Liver (tissue), 9 donors: ENCODE measurements around the gene MDM2. TPM values are rescaled to one million over a fixed set of nuclear protein-coding genes. Genes with fewer than 3 reads are reported as not detected.

Experiments used
- DNase-seq: peaks from one replicate; pipeline ENCODE4 v3.0.0-alpha.2; 2017; ENCODE audit warnings: low spot score
- H3K27ac ChIP-seq, 2 donors: one replicate each; pipeline ENCODE4 v1.7.0; 2013; ENCODE audit warnings: inconsistent platforms in 2 of 2, low read length in 2 of 2, control low read depth in 1 of 2, low read depth in 1 of 2, mild to moderate bottlenecking in 1 of 2
- H3K27me3 ChIP-seq, 4 donors: one replicate each; pipeline versions ENCODE4 v1.6.1 to v1.7.0; 2013; ENCODE audit warnings: low read length in 3 of 4, inconsistent platforms in 1 of 4, mild to moderate bottlenecking in 1 of 4, moderate library complexity in 1 of 4; ENCODE audit not compliant: control insufficient read depth in 4 of 4, insufficient read depth in 4 of 4
- H3K36me3 ChIP-seq, 4 donors: one replicate each; pipeline versions ENCODE4 v1.6.1 to v1.7.0; 2013; ENCODE audit warnings: low read length in 3 of 4, mild to moderate bottlenecking in 3 of 4, low read depth in 1 of 4, moderate library complexity in 1 of 4; ENCODE audit not compliant: control insufficient read depth in 4 of 4, insufficient read depth in 3 of 4
- H3K4me1 ChIP-seq, 4 donors: one replicate each; pipeline versions ENCODE4 v1.6.1 to v1.7.0; 2013; ENCODE audit warnings: low read length in 3 of 4, mild to moderate bottlenecking in 3 of 4, moderate library complexity in 1 of 4; ENCODE audit not compliant: control insufficient read depth in 4 of 4, insufficient read depth in 4 of 4
- H3K4me3 ChIP-seq, 3 donors: one replicate each; pipeline versions ENCODE4 v1.6.1 to v1.7.0; 2013; ENCODE audit warnings: low read length in 3 of 3, control low read depth in 1 of 3, low read depth in 1 of 3, mild to moderate bottlenecking in 1 of 3
- H3K9ac ChIP-seq, 2 donors: one replicate each; pipeline ENCODE4 v1.7.0; 2013; ENCODE audit warnings: low read length in 2 of 2, mild to moderate bottlenecking in 2 of 2, moderate library complexity in 2 of 2, control low read depth in 1 of 2, low read depth in 1 of 2
- H3K9me3 ChIP-seq, 4 donors: one replicate each; pipeline versions ENCODE4 v1.6.1 to v1.7.0; 2013; ENCODE audit warnings: low read length in 3 of 4; ENCODE audit not compliant: control insufficient read depth in 4 of 4
- ATF3 ChIP-seq: IDR thresholded peaks from 2 replicates; pipeline ENCODE4 v1.6.1; 2016; ENCODE audit warnings: antibody characterized with exemption
- CTCF ChIP-seq: fragments of 150-350 bp; IDR thresholded peaks from 2 replicates; pipeline ENCODE4 v1.5.1; 2017; ENCODE audit warnings: improper control_type of control experiment, low read depth, low read length; ENCODE audit not compliant: missing input control
- EGR1 ChIP-seq, 2 donors: IDR thresholded peaks; 2 replicates each; pipeline ENCODE4 v1.6.1; 2016 to 2018; ENCODE audit warnings: antibody characterized with exemption in 2 of 2, low read depth in 2 of 2
- FOXA1 ChIP-seq: IDR thresholded peaks from 2 replicates; pipeline ENCODE4 v1.6.1; 2016; ENCODE audit warnings: antibody characterized with exemption
- FOXA2 ChIP-seq: IDR thresholded peaks from 2 replicates; pipeline ENCODE4 v1.6.1; 2016; ENCODE audit warnings: antibody characterized with exemption
- GABPA ChIP-seq, 2 donors: IDR thresholded peaks in 1 of 2; conservative IDR thresholded peaks in 1 of 2; 2 replicates each; pipeline ENCODE4 v1.6.1; 2016; ENCODE audit warnings: antibody characterized with exemption in 2 of 2, mild to moderate bottlenecking in 1 of 2, moderate library complexity in 1 of 2
- MAX ChIP-seq: IDR thresholded peaks from 2 replicates; pipeline ENCODE4 v1.6.1; 2016; ENCODE audit warnings: antibody characterized with exemption
- REST ChIP-seq: IDR thresholded peaks from 2 replicates; pipeline ENCODE4 v1.6.1; 2016; ENCODE audit warnings: antibody characterized with exemption, mild to moderate bottlenecking
- RXRA ChIP-seq, 2 donors: IDR thresholded peaks; 2 replicates each; pipeline ENCODE4 v1.6.1; 2017 to 2018; ENCODE audit warnings: antibody characterized with exemption in 2 of 2, mild to moderate bottlenecking in 1 of 2
- TAF1 ChIP-seq: conservative IDR thresholded peaks from 2 replicates; pipeline ENCODE4 v1.6.1; 2016; ENCODE audit warnings: antibody characterized with exemption, mild to moderate bottlenecking
- YY1 ChIP-seq: IDR thresholded peaks from 2 replicates; pipeline ENCODE4 v1.6.1; 2016; ENCODE audit warnings: antibody characterized with exemption, mild to moderate bottlenecking
- ZBTB33 ChIP-seq: IDR thresholded peaks from 2 replicates; pipeline ENCODE4 v1.6.1; 2016; ENCODE audit warnings: antibody characterized with exemption
- WGBS: extraction: QIAGEN DNeasy Blood & Tissue Kit; methylation state at CpG from one replicate; pipeline ENCODE4 v1.1.7; 2013; 5-methylcytosine and 5-hydroxymethylcytosine counted together
- polyA plus RNA-seq, 2 donors: library from polyadenylated mRNA; stranded (reverse) in 1 of 2; unstranded in 1 of 2; fragments of 200-250 nt in 1 of 2; fragments of >200 nt in 1 of 2; fragmentation: Nextera tagmentation in 1 of 2; extraction: Ambion mirVana in 1 of 2; gene quantifications; one replicate each; pipeline versions ENCODE4 v1.2.1 to v1.2.3, GENCODE V29; 2013 to 2015
- total RNA-seq, 2 donors: library from RNA; depleted of rRNA; stranded (reverse); fragments of >200 nt; gene quantifications; one replicate each; pipeline ENCODE4 v1.2.3, GENCODE V29; 2014
- donor health status: healthy.
- donor health status: healthy.
- donor health status: healthy.
- donor health status: healthy.
- donor health status: healthy.

The MDM2 gene
- total and polyA plus RNA-seq, 4 donors = 10.1 to 69.4 (median 36.9) TPM

GRCh38 chr12:68835333-68835908, 27.4 kb downstream of the MDM2 start (continued):
- TF ChIP-seq REST = no peak

- Histone ChIP-seq H3K36me3 (peaks cover 9 to 49% (median 41%) of the 10 kb centered on the region in 4 donors), H3K4me3 (no peak overlapping the region), H3K4me1 (peaks cover 3 to 11% (median 7%) of the 10 kb centered on the region in 4 donors), H3K9me3 (no peaks in the 10 kb centered on the region), H3K27me3 (no peaks in the 10 kb centered on the region), H3K27ac (peak overlapping the region; percentile 7 to 12), H3K9ac (no peak overlapping the region)
- TF ChIP-seq FOXA2 (no peak), CTCF (no peak), EGR1 (IDR thresholded peaks at IDR 0.05; ENCODE audit: low read depth in 2 of 2) (no peak), YY1 (no peak), MAX (no peak), GABPA (IDR thresholded peaks at IDR 0.05 in 1 of 2, conservative IDR thresholded peaks at IDR 0.05 in 1 of 2) (no peak), ATF3 (no peak), FOXA1 (no peak)
- DNase-seq = no peak
- WGBS = 93% methylated on average over 1 of the region's 1 CpG
These were observed 29.2 kb downstream of the MDM2 start for GRCh38 chr12:68837215-68837614.

- WGBS = 91% methylated on average over 5 of the region's 5 CpGs
- no peaks in the 10 kb centered on the region for H3K9me3 ChIP-seq
- H3K27ac ChIP-seq = no peak overlapping the region
- peaks cover 3 to 11% (median 7%) of the 10 kb centered on the region in 4 donors for H3K4me1 ChIP-seq
- H3K36me3 ChIP-seq = peaks cover 9 to 45% (median 42%) of the 10 kb centered on the region in 4 donors
- H3K4me3 ChIP-seq = no peak overlapping the region
- H3K9ac ChIP-seq = no peak overlapping the region
- DNase-seq = no peak
- no peak for TF ChIP-seq FOXA1
- no peak for TF ChIP-seq EGR1 (IDR thresholded peaks at IDR 0.05; ENCODE audit: low read depth in 2 of 2)
- TF ChIP-seq TAF1 = no peak
- no peak for TF ChIP-seq ZBTB33
- no peak for TF ChIP-seq RXRA (IDR thresholded peaks at IDR 0.05)
- no peak for TF ChIP-seq FOXA2
- no peaks in the 10 kb centered on the region for H3K27me3 ChIP-seq
These were observed 30.3 kb downstream of the MDM2 start for GRCh38 chr12:68838046-68838886.
